ENCODE results near the gene CLIP2.
"Not testable (repeated sequence)": the region's sequence is repeated elsewhere in the genome, so short reads cannot be mapped to it uniquely, and the experiment has no call there.

Gene CLIP2

DNA sequence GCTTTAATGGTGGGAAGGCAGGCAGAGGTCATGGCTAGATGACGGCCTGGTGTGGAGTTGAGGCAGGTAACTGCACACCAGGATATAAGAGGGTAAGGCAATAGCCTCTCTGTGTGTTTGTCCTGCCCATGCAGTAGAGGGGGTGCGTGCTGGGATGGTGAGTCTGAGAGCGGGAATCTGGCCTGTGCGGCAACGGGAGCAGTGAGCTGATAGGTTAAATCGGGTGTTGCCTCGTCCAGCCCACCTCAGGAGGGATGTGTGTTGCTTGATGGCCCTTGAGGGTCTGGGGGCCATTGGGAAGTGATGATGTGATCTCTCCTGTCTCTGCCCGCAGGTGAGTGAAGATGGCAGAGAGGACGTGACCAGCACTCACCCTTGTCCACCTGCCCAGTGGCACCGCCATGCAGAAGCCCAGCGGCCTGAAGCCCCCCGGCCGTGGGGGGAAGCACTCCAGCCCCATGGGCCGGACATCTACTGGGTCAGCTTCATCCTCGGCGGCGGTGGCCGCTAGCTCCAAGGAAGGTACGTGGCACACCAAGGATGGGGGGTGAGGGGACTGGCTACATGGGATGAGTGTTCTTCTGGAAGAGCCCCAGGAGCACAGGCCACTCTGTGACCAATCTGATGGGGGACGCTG is 28.1 kb downstream of the CLIP2 start:
- DNase-seq, result no peak
- intact Hi-C loops (cut with DNase I), result no loop called here

DNA sequence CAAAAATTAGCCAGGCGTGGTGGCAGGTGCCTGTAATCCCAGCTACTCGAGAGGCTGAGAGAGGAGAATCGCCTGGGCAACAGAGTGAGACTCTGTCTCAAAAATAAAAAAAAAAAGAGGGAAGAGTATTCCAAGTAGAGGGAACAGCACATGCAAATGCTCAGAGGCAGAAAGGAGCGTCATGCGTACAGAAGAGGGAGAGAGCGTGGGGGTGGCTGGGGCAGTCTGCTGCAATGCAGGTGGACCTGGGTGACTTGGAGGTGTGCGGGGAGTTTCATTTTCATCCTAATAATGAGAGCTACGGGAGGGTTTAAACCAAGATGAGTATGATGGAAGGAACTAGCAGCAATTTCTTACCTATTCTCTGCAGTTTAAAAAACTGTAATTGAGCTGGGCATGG is 28.8 kb downstream of the CLIP2 start:
- no peak for DNase-seq
- intact Hi-C loops (cut with DNase I), result no loop called here

DNA sequence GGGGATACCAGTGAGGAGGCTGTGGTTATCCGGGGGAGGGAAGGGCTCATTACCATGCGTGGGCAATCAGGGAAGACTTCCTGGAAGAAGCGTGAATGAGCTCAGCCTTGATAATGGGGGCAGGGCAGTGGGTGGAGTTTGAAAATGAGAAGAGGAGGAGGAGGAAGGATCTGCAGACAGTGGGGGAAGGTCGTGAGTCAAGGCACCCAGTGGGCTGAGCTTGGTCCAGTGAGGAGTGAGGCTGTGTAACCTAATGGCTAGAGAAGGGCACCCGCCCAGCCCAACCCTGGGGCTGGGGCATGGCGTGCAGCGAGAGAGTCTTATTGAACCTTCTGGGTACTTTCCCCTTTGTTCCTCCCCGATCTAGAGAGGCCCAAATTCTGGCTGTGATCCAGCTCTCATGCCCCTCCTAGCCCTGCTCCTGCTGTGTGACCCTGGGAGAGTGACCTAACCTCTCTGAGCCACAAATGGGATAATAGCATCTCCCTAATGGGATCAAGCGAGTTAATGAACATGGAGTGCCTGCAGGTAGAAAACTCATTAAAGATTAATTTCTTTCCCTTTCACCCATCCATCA is 31.5 kb downstream of the CLIP2 start:
- intact Hi-C loops (cut with DNase I), result no loop called here
- no peak for DNase-seq

DNA sequence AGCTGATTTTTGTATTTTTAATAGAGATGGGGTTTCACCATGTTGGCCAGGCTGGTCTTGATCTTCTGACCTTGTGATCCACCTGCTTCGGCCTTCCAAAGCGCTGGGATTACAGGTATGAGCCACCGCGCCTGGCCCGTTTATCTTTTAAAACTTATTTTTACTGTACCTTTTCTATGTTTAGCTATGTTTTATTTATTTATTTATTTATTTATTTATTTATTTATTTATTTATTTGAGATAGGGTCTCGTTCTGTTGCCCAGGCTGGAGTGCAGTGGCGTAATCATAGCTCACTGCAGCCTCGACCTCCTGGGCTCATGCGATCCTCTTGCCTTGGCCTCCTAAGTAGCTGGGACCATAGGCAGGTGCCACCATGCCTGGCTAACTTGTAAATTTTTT is 33.7 kb downstream of the CLIP2 start:
- intact Hi-C loops (cut with DNase I); DNase-seq: not testable (repeated sequence)

DNA sequence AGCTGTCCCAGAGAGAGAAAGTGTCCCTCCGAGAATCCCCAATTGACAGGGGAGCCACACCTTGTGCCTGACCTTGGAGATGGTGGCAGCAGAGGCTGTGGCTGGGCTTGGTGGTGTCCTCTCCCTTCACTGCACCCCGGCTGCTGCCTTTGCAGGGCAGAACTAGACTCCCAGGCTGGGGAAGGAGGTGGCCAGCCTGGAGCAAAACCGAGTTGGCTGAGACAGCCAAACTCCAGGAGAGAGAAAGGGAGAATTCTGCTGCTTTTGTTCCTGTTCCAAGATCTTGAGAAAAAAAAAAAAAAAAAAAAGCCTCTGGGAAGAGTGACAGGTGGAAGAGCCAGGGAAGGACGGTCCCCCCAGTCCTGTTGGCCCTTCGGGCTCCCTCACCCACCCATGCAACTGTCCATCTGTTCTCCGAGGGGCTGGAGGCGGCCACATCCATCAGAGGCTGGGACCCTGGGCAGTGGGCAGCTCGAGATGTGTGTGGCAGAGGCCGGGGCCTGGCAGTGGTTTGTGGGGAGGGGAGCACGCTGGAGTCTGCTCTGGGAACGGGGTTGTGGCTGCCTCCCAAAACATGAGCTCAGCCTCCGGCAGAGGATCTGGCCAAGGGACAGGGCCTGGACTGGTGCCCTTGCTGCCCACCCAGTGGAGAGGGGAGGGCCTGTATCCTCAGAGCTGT is 35.5 kb downstream of the CLIP2 start:
- intact Hi-C loops (cut with DNase I), result loop anchor here (5.0 kb wide), 1 partner anchor 38 kb away; no protein-coding TSS in a partner anchor
- DNase-seq, result peak; percentile 62 to 92 (median 79)

DNA sequence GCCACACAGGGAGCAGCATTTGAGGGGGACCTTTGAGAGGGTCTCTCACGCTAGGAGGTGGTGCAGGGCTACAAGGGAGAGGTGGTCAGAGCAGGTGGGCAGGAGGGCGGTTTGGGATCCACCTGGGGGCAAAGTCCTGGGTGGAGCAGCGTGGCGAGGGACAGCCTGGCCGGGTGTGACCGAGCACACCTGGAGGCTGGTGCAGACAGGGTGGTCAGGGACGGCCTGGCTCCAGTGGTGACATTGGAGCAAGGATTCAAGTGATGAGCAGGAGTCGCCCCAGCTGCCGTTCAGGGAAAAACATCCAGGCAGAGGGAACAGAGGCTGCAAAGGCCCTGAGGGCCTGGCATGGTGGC is 36.0 kb downstream of the CLIP2 start:
- intact Hi-C loops (cut with DNase I), result loop anchor here (5.0 kb wide), 1 partner anchor 37 kb away; no protein-coding TSS in a partner anchor
- no peak for DNase-seq

DNA sequence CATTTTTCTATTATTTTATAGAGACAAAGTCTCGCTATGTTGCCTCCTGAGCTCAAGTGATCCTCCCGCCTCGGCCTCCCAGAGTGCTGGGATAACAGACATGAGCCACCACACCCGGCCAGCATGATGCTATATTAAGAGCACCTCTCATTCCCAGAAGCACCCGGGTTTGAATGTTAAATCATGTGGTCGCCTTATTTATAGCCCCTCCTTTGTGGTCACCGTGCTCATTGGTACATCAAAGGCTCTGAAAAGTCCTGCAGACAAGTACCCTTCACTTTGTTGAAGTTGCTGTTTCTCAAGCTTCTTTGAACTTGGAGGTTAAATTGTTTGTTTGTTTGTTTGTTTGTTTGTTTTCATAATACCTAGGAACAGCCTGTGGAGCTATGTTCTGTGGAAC is 40.0 kb downstream of the CLIP2 start:
- no peak for DNase-seq
- intact Hi-C loops (cut with DNase I), result loop anchor here (5.0 kb wide), 1 partner anchor 33 kb away; no protein-coding TSS in a partner anchor

DNA sequence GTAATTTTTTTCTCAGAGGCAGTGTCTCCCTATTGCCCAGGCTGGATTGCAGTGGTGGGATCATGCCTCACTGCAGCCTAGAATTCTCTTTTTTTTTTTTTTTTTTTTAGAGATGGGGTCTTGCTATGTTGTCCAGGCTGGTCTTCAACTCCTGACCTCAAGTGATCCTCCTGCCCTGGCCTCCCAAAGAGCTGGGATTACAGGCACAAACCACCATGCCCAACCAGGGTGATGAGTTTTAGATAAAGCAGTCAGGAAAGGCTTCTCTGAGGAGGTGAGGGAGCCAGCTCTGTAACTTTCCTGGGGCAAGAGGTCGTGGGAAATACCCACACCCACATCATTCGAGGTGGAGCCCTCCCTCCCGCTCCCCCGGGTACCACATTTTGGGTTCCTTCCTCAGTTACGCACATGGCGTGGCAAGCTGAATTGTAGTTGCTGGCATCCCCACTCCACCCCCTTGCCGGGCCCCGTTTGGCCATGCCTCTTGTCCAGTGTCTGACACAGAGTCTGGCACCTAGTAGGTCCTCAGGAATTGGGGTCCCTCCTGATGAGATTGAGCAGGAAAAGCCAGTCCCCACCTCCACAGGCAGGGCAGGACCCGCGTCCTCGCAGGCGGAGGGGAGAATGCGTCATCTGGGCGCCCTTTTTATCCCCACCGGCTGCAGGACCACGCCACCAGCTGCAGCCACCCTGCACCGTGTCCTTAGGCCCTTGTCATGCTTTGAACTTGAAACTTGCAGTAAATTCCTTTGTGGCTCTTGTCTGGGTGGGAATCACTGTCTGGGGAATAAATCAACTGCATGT is 43.4 kb downstream of the CLIP2 start:
- intact Hi-C loops (cut with DNase I), result no loop called here
- no peak for DNase-seq

DNA sequence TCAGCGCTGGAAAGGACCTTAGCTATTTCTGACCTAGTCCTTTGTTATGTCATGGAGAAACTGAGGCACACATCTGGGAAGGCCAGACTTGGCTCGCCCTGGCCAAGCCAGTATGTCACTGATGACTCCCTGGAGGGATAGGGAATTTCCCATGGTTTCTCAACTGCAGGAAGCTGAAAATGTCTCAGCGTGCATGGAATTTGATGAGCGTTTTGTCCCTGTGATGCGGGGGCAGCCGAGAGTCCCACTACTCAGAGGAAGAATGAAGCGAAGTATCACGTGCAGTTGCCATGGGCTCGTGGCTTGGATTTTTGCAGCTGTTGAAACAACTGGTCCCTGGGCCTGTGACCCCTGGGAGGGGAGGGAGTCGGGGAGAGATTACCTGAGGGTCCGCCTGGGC is 44.8 kb downstream of the CLIP2 start:
- intact Hi-C loops (cut with DNase I), result no loop called here
- no peak for DNase-seq

DNA sequence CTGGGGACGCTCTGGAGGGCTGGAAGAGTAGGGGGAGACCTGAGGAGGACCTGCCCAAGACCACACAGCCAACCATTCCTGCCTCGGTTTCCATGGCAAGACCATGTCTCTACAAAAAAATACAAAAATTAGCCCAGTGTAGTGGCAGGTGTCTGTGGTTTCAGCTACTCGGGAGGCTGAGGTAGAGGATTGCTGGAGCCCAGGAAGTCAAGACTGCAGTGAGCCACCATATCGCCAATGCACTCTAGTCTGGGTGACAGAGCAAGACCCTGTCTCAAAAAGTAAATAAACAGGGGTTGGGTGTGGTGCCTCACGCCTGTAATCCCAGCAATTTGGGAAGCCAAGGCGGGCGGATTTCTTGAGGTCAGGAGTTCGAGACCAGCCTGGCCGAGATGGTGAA is 48.7 kb downstream of the CLIP2 start:
- no peak for DNase-seq
- intact Hi-C loops (cut with DNase I), result no loop called here

DNA sequence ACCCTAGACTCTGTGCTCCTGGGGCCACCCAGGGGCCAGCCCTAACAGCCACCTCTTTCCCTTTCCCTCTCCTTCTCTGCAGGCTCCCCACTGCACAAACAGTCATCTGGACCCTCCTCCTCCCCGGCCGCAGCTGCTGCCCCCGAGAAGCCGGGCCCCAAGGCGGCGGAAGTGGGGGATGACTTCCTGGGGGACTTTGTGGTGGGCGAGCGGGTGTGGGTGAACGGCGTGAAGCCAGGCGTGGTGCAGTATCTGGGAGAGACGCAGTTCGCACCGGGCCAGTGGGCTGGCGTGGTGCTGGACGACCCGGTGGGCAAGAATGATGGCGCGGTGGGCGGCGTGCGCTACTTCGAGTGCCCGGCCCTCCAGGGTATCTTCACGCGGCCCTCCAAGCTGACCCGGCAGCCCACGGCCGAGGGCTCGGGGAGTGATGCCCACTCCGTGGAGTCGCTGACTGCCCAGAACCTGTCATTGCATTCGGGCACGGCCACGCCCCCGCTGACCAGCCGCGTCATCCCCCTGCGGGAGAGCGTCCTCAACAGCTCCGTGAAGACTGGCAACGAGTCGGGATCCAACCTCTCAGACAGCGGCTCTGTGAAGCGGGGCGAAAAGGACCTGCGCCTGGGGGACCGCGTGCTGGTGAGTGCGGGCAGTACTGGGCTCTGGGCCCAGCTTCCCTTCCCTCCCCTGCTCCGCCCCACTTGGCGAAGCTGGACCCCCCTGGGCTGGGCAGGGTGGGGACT is 49.3 kb downstream of the CLIP2 start:
- intact Hi-C loops (cut with DNase I), result no loop called here
- DNase-seq, result no peak

DNA sequence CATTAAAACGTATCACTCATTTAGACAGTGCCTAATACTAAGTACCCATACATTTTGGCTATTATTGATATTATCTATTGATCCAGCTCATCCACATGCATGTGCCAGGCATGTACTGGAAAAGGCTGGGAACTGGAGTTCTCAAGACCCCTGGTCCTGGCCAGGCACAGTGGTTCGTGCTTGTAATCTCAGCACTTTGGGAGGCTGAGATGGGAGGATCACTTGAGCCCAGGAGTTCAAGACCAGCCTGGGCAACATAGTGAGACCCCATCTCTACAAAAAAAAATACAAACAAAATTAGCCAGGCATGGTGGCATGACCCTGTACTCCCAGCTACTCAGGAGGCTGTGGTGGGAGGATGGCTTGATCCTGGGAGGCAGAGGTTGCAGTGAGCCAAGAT is 50.4 kb downstream of the CLIP2 start:
- intact Hi-C loops (cut with DNase I); DNase-seq: not testable (repeated sequence)

DNA sequence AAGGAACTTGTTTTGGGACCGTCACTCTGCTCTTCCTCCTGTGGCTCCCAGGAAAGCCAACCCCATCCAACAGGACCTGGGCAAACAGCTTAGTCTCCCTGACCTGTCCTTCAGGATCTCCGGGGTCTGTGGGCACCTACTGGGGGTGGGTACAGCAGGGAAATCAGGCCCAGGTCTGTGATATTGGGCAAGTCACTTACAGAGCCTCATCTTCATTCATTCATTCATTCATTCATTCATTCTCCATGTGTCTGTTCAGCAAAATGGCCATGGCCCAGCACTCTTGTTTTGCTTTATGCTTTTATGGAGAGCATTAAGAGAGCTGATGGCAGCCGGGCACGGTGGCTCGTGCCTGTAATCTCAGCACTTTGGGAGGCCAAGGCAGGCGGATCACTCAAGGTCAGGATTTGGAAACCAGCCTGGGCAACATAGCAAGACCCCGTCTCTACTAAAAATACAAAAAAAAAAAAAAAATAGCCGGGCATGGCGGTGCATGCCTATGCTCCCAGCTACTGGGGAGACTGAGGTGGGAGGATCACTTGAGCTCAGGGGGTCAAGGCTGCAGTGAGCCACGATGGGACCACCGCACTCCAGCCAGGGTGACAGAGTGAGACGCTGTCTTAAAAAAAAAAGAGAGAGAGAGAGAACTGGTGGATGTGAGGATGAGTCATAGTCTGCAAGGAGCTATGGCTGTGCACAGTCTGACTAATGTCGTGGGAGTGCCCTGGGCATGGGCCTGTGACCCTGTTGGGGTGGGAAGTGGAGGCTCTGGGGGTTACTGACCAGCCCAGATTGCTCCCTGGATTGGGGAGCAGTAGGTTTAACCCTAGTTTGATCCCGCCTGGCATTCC is 54.3 kb downstream of the CLIP2 start:
- intact Hi-C loops (cut with DNase I), result no loop called here
- peak in 16 of 42 donors; percentile 7 to 67 (median 31) for DNase-seq

DNA sequence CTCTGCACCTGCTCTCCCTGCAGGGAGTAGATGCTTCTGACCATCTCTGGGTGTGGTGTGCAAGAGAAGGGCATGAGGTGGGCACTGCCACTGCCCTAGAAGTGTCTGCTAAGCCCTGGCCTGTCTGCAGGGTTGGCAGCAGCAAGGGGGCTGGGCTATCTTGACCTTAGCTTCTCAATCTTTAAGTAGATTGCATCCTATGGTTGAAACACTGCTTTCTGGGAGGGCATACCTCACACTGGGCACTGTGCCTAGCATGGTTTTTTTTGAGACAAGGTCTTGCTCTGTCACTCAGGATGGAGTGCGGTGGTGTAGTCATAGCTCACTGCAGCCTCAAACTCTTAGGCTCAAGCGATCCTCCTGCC is 54.9 kb downstream of the CLIP2 start:
- intact Hi-C loops (cut with DNase I), result no loop called here

DNA sequence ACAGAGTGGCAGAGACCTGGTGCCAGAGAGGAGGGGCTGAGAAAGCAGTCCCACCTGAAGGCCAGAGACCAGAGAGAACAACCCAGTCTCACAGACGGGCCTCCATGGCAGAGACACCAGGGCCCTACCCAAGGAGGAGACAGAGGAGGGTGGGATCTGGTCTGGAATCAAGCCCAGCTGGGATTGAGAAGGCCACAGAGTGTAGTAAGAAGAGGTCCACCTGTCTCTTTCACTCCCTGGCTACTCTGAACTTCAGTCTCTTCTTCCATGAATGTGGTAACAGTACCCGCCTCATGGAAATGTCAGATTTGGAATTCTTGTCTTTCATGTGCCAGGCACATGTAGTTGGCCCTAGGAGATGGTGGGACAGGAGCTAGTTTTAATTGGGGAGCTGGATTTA is 55.6 kb downstream of the CLIP2 start:
- no peak for DNase-seq
- intact Hi-C loops (cut with DNase I), result no loop called here

More for the DNA sequence above, 54.9 kb downstream of the CLIP2 start:
- DNase-seq, result no peak

DNA sequence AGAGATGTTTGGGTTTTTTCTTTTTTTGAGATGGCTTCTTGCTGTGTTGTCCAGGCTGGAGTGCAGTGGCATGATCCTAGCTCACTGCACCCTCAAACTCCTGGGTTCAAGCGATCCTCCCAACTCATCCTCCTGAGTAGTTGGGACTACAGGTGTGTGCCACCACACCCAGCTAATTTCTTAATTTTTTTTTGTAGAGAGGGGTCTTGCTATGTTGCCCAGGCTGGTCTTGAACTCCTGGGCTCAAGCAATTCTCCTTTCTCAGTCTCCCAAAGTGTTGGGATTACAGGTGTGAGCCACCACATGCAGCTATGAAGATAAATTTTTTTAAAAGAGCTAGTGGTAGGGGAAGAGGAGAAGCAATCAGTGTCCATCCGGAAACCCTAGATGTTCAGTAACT is 56.8 kb downstream of the CLIP2 start:
- no peak for DNase-seq
- intact Hi-C loops (cut with DNase I), result no loop called here

DNA sequence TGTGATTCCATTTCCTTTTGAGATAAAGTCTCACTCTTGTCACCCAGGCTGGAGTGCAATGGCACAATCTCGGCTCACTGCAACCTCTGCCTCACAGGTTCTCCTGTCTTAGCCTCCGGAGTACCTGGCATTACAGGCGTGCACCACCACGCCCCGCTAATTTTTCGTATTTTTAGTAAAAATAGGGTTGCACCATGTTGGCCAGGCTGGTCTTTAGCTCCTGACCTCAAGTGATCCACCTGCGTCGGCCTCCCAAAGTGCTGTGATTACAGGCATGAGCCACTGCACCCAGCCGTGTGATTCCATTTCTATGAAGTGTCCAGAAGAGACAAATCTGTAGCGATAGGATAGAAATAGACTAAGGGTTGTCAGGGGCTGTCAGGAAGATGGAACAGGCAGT is 60.4 kb downstream of the CLIP2 start:
- no peak for DNase-seq
- intact Hi-C loops (cut with DNase I), result no loop called here

DNA sequence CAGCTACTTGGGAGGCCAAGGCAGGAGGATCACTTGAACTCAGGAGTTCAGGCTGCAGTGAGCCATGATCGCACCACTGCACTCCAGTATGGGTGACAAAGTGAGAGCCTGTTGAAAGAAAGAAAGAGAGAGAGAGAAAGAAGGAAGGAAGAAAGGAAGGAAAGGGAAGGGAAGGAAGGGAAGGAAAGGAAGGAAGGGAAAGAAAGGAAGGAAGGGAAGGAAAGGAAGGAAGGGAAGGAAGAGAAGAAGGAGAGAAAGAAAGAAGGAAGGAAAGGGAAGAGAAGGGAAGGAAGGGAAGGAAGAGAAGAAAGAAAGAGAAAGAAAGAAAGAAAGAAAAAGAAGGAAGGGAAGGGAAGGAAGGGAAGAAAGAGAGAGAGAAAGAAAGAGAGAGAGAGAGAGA is 61.5 kb downstream of the CLIP2 start:
- DNase-seq, result no peak
- intact Hi-C loops (cut with DNase I), result no loop called here
